Measurements from ENCODE around the gene PANK1. TPM values are rescaled to one million over a fixed set of nuclear protein-coding genes. Genes with fewer than 3 reads are reported as not detected.

The PANK1 gene
- total RNA-seq, 1 donor from 2014 or later = 38.0 TPM

DNA sequence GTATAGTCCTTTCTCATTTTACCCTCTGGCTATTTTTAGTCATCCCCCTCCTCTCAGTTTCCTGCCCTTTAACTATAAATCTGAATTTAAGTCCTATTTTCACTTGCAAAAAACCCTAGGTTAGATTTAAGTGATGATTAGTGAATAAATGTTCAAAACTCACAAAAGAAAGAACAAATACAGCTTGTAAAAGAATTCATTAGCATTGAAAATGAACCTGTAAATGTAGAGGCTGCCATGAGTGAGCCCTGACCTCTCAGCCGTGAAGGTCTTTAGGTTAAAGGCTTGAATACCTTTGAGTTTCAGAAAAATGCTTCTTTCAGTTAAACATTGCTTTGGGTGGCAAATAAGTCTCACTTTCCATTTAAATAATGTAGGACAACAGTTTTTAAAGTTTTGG, 107.7 kb downstream of the PANK1 start:
- no peak overlapping the region for H3K4me3 Mint-ChIP-seq

DNA sequence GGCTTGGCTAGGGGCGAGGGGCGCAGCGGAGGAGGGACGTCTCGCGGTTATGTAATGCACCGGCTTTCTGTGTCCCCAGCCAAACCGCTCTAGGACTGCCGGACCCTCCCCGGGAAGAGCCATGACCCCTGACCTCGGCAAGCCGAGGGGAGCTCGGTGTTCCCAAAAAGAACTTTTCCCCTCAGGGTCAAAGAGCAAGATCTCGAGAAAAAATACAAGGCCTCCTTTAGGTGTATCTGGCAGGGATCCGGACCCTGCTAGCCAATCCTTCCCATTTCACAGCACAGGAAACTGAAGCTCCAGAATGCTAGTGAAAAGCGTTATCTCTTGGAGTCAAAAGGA, 109.1 kb downstream of the PANK1 start:
- Histone ChIP-seq H3K4me1 (peaks cover 4% of the 10 kb centered on the region), H4K20me1 (ENCODE audit: low read depth) (peaks cover 3% of the 10 kb centered on the region), H3F3A (ENCODE audit: low read depth) (peaks cover 31% of the 10 kb centered on the region), H3K36me3 (no peaks in the 10 kb centered on the region), H3K9ac (no peak overlapping the region), H3K9me3 (ENCODE audit: low read depth) (no peaks in the 10 kb centered on the region), H3K79me2 (ENCODE audit: low read depth) (no peaks in the 10 kb centered on the region), H3K27ac (no peak overlapping the region), H3K4me2 (peak overlapping the region; percentile 93), H2AFZ (replicated peaks) (peak overlapping the region; percentile 97), H3K27me3 (peaks cover 77% of the 10 kb centered on the region), H3K4me3 (peak overlapping the region; percentile 61)
- H3K27me3 Mint-ChIP-seq (ENCODE audit: insufficient read depth, low read depth) = peaks cover 27% of the 10 kb centered on the region
- peaks cover 19% of the 10 kb centered on the region for H3K4me1 Mint-ChIP-seq
- H3K27ac Mint-ChIP-seq = no peak overlapping the region
- peak overlapping the region; percentile 79 for H3K4me3 Mint-ChIP-seq
- peaks cover 2% of the 10 kb centered on the region for H3K9me3 Mint-ChIP-seq
- no peaks in the 10 kb centered on the region for H3K36me3 Mint-ChIP-seq
- no peak for TF ChIP-seq EZH2phosphoT487 (IDR thresholded peaks at IDR 0.05)
- TF ChIP-seq, protein P1, sequence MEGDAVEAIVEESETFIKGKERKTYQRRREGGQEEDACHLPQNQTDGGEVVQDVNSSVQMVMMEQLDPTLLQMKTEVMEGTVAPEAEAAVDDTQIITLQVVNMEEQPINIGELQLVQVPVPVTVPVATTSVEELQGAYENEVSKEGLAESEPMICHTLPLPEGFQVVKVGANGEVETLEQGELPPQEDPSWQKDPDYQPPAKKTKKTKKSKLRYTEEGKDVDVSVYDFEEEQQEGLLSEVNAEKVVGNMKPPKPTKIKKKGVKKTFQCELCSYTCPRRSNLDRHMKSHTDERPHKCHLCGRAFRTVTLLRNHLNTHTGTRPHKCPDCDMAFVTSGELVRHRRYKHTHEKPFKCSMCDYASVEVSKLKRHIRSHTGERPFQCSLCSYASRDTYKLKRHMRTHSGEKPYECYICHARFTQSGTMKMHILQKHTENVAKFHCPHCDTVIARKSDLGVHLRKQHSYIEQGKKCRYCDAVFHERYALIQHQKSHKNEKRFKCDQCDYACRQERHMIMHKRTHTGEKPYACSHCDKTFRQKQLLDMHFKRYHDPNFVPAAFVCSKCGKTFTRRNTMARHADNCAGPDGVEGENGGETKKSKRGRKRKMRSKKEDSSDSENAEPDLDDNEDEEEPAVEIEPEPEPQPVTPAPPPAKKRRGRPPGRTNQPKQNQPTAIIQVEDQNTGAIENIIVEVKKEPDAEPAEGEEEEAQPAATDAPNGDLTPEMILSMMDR (IDR thresholded peaks at IDR 0.05) = no peak
- TF ChIP-seq EZH2 (IDR thresholded peaks at IDR 0.05) = no peak
- no peak for DNase-seq (ENCODE audit: low spot score)

More for the DNA sequence above, 107.7 kb downstream of the PANK1 start:
- no peak for DNase-seq (ENCODE audit: low spot score)
- H3K4me1 Mint-ChIP-seq = peaks cover 19% of the 10 kb centered on the region
- H3K27ac ChIP-seq = no peak overlapping the region
- peaks cover 2% of the 10 kb centered on the region for H3K9me3 Mint-ChIP-seq
- H3K9me3 ChIP-seq (ENCODE audit: low read depth) = no peaks in the 10 kb centered on the region
- H3K79me2 ChIP-seq (ENCODE audit: low read depth) = no peaks in the 10 kb centered on the region
- peaks cover 27% of the 10 kb centered on the region for H3K27me3 Mint-ChIP-seq (ENCODE audit: insufficient read depth, low read depth)
- peaks cover 31% of the 10 kb centered on the region for H3F3A ChIP-seq (ENCODE audit: low read depth)
- H3K4me2 ChIP-seq = no peak overlapping the region
- no peaks in the 10 kb centered on the region for H3K36me3 Mint-ChIP-seq
- H4K20me1 ChIP-seq (ENCODE audit: low read depth) = peaks cover 3% of the 10 kb centered on the region
- peaks cover 4% of the 10 kb centered on the region for H3K4me1 ChIP-seq
- H3K4me3 ChIP-seq = no peak overlapping the region
- H3K9ac ChIP-seq = no peak overlapping the region
- no peak overlapping the region for H2AFZ ChIP-seq (replicated peaks)
- TF ChIP-seq, protein P1 (IDR thresholded peaks at IDR 0.05) = no peak
- TF ChIP-seq EZH2 (IDR thresholded peaks at IDR 0.05) (no peak), EZH2phosphoT487 (IDR thresholded peaks at IDR 0.05) (peak; percentile 10)
- H3K27ac Mint-ChIP-seq = no peak overlapping the region
- no peaks in the 10 kb centered on the region for H3K36me3 ChIP-seq
- H3K27me3 ChIP-seq = peaks cover 67% of the 10 kb centered on the region

DNA sequence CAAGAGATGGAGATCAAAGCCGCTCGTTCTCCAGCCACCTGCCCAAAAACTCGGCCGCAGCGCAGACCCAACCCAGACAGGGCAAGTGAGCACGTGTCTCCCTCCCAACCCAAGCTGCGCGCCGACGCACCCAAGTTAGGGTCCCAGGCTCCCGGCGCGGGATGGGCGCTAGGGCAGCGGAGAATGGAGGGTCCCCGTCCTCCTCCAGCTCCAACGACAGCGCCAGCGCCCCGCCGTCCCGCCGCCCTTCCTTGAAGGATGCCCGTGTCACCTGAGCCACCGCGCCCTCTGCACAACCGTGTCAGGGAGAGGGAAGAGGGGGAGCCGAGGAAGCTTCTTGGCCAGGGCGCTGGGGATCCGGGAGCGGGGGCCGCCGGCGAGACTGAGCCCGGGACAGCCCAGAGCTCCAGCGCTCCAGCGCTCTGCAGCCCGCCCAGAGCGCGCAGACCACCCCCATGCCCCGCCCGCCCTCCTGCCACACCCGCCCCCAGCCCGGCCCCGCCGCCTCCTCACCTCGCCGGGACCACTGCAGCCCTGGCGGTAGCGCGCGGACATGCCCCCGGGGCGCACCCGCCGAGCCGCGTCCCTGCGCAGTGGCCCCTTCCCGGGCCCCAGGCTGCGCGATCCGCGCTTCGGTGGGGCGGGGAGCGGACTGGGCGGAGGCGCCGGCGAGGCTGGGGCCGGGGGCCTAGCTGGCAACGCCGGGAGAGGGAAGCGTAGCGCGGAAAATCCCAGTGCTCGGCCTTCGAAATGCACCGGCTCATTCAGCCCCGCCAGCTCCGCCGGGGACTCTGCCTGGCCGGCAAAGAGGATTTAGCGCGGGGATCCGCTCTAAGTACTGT, 109.7 kb downstream of the PANK1 start, which contains the start of gene SLC16A12:
Gene SLC16A12, minus strand, starts transcription at position 424 of the 842 bp plus-strand sequence. CDS start 73,016 bp downstream, outside the sequence.
- peaks cover 19% of the 10 kb centered on the region for H3K4me1 Mint-ChIP-seq
- TF ChIP-seq, protein P1 (IDR thresholded peaks at IDR 0.05) = peak; percentile 48
- TF ChIP-seq EZH2 (IDR thresholded peaks at IDR 0.05) = no peak
- H3K9me3 ChIP-seq (ENCODE audit: low read depth) = no peaks in the 10 kb centered on the region
- H3K4me2 ChIP-seq = peak within 1 kb of the TSS; percentile 93
- H3K4me3 ChIP-seq = peak within 1 kb of the TSS; percentile 61
- H3K4me1 ChIP-seq = peaks cover 4% of the 10 kb centered on the region
- H3K9me3 Mint-ChIP-seq = peaks cover 2% of the 10 kb centered on the region
- peaks cover 3% of the 10 kb centered on the region for H4K20me1 ChIP-seq (ENCODE audit: low read depth)
- H3K36me3 ChIP-seq = no peaks in the 10 kb centered on the region
- H2AFZ ChIP-seq (replicated peaks) = peak within 1 kb of the TSS; percentile 97
- no peaks in the 10 kb centered on the region for H3K36me3 Mint-ChIP-seq
- peaks cover 31% of the 10 kb centered on the region for H3F3A ChIP-seq (ENCODE audit: low read depth)
- H3K27me3 ChIP-seq = peaks cover 77% of the 10 kb centered on the region
- H3K4me3 Mint-ChIP-seq = peak within 1 kb of the TSS; percentile 85
- no peaks in the 10 kb centered on the region for H3K79me2 ChIP-seq (ENCODE audit: low read depth)
- H3K27ac Mint-ChIP-seq = no peak within 1 kb of the TSS
- no peak within 1 kb of the TSS for H3K27ac ChIP-seq
- H3K9ac ChIP-seq = no peak within 1 kb of the TSS
- DNase-seq (ENCODE audit: low spot score) = peak; percentile 87
- peaks cover 27% of the 10 kb centered on the region for H3K27me3 Mint-ChIP-seq (ENCODE audit: insufficient read depth, low read depth)
